GM20431 (cell line): ENCODE results near the gene PLCL2.

Source experiments
- in situ Hi-C: fragments of 300-500 bp; cut with MseI, MboI; formaldehyde crosslinking; loops from one replicate; pipeline ENCODE4 v1.15.0; 2020; ENCODE audit warnings: low sequenced_read_pairs; ENCODE audit not compliant: unreplicated experiment

PLCL2 gene

DNA sequence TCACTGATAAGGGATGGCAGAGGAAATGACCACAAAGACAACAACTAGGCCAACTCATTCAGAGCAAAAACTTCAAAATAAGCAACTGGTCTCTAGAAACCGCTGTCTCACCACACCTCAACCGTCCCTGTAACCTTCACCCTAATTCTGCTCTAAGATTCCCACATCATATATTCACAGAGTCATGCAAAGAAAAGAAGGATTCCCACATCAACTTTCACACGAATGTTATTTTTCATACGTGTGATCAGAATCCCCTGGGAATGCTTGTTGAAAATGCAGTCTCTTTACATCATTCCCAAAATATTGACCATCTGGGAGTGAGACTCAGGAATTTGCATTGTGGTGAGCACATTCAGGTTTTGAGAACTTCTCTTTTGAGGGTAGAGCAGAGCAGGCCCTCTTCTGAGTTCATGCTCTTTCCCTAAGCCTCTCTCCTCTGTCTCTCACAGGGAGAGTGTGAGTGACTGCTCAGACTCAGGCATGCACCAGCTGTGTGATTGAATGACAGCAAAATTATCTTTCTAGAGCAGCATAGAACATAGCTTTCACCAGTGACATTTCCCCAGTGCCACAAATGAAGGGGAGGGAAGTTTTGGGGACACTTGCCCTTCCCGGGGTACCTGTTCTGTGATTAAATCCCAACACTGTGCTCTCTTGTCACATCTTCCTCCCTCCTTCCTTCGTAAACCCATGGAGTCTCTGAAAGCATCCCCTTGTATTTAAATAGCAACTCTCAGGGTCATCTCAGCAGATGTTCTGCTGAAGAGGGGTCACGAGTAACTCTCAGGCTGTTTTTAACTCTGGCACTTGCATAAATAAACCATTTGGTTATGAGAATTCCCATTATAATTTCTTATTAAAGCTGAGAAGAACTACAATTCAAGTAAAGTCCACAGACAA lies 170.9 kb downstream of the PLCL2 start:
- in situ Hi-C loops: no loop called here

DNA sequence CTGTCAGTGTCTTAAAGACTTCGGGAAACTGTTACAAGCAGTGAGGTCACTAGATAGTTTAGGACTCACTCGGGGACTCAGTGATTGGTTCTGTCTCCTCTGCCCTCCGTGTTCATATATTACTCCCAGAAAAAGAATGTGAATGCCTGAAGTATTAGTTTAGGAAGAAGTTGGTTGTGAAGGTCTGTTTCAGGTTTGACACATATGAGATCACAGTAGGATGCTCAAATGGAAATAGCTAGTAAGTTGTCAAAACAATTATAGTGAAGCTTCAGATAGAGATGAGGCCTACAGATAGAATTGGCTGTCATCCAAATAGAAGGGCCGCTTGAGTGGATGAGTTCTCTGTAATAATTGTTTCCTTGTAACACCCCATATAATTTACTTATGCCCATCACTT lies 172.6 kb downstream of the PLCL2 start:
- in situ Hi-C loops: no loop called here

DNA sequence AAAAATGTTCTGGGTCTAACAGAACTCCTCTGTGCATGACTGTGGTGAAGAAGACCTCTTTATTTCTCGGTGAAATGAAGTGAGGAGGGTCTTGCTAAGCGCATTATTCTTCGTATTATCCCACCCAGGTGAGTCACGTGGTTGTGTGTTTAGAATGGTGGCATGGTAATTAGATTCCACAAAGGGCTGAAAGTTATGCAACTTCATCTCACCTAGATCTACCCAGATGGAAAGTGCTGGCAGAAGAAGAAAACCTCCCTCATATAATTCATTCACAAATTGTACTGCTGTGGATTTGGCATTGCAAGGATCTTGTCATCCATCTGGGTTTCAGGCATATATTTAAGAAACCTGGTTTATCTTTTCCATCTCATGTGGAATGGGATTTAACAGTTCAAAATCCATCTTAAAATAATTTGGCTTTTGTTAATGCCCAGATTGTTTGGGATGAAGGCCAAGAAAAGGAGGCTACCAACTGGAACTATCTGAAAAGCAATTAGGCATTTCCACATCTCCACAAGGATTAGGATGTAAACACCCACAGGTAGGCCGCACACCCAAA lies 175.3 kb downstream of the PLCL2 start:
- in situ Hi-C loops: no loop called here

DNA sequence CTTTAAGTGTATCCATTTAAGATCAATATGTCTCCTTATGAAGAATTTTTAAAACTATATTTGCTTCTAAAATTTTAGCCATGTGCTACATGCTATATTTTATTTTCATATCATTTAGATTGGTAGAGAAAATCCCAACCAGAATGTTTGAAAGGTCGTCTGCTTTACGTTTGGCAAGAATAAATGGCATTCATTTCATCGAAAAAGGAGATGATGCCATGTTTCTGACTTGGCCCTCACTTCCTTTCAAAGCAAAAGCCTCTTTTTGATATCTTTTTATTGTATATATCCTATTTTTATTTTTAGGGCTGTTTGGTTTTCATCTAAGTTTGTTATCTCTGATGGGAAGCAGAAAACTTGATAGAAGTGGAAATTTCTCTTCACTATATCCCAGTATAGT lies 176.2 kb downstream of the PLCL2 start:
- in situ Hi-C loops: no loop called here

DNA sequence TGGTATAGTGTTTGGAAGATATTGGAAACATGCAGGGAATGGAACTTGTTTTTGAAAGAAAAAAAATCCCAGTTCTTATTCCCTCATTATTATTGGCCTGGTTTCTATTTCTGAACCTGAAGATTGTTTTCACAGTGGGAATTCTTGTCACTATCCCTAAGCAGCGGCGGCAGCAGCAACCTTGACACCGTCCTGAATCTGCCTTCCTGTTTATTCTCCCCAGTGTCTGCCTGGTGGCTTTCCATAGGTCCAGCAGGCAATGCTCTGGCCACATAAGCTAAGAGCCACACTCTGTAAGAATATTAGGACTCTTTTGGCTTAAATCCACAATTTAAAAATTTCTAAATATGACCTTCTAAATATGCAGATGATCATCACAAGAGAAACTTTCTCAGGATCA lies 178.0 kb downstream of the PLCL2 start:
- in situ Hi-C loops: no loop called here

DNA sequence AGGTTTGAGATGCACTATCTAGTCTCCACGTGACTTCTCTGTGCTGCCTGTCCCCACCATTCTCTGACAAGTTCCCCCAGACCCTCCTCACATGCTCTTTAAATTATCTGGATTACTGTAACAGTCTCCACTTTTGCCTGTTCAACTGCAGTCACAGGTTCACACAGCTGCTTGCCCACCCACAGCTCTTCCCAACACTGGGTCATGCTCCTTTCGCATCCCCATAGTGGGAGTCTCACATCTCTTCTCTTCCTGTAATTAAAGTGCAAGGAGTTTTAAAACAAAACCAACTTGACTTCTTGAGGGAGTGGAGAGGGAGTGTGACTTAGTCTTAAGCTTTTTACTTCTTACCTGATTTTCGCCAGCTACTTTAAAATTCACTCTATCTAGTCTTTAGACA lies 178.8 kb downstream of the PLCL2 start:
- in situ Hi-C loops: no loop called here

DNA sequence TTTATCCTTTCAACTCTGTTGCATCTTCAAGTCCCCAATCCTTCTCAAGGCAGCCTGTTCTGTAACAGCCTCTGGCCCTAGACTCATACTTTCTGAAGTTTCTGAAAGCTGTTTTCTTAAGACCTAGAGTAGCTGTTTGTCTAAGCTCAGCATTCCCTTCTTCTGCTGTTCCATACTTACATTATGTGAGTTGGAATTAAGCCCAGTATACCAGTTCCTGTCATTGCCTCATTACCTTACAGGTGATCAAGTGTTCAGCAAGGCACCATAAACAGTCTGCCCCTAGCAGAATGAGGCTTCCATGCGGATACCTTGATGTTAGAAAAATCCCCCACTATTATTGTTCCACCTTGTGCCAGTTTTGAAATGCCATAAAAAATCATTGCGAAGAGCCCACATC lies 180.6 kb downstream of the PLCL2 start:
- in situ Hi-C loops: no loop called here

DNA sequence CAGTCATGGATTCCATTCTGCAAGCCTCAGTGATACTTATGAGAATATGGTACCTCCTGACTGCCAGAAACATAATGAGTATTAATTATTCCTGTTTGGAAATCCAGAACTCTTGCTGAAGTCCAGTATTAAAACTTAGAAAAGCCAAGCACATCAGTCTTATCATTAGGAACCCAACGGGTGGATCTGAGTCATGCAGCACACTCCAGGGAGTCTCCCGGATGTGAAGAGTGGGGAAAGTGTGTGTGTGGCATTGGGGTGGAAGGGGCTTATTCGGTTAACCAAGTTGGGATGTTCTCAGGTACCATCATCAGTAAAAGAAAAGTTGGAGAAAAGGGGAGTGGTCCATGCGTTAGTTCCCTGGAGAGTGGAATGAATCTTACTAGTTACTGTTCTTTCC lies 181.1 kb downstream of the PLCL2 start:
- in situ Hi-C loops: no loop called here

DNA sequence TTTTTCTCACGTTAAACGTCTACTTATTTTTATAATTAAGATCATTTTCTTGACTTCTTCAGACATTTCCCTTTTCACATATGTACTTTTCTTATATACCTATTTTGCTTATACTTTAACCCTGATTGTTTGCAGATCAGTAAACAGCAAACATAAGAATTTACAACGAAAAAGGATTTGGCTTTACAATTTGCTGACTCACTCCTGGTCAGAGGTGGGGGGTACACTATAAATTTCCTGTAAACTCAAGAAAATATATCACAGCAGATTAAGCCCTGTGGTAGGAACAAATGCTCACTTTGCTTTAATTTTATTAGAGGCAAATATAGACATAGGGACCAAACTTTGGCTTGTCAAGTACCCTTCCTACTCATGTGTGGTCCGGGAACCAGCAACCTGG lies 185.0 kb downstream of the PLCL2 start:
- in situ Hi-C loops: no loop called here

DNA sequence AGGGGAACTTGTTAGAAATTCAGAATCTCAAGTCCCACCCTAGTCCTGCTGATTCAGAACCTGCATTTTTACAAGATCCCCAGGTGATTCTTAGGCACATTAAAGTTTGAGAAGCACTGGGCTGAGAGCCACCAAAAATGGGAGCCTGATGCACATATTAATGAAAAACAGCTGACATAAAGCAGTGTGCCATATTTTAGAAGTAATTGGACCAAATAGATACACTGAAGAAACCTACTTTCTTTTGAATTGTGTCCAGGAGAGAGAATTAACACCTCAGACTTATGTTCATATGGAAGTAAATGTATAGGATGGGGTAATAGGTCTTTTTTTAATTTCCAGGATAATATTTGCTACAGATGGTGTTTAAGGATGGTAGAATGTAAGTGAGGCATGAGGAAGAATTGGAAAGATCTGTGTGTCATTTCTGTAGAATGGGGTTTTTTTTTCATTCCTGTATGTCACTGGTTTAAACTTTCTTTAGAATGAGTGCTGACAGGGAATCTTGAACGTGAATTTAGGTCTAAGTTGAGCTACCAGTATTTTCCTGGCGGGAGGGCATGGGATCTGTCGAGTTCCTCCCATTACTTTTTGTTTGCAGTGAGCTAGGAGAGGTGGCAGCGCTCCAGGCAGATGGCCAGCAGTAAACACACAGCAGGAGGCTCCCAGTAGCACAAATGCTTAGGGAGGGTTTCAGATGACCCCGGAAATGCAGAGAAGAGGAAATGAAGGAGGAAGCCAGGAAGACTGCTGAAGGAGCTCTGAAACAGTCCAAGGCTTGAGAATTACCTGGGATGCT lies 185.6 kb downstream of the PLCL2 start:
- in situ Hi-C loops: no loop called here

DNA sequence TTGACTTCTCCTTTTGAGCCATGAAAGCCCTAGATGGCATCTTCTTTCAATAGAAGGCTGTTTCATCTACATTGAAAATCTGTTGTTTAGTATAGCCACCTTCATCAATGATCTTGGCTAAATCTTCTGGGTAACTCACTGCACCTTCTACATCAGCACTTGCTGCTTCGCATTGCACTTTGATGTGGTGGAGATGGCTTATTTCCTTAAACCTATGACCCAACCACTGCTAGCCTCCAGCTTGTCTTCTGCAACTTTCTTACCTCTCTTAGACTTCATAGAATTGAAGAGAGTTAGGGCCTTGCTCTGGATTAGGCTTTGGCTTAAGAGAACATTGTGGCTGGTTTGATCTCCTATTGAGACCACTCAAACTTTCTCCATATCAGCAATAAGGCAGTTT lies 189.8 kb downstream of the PLCL2 start:
- in situ Hi-C loops: no loop called here

DNA sequence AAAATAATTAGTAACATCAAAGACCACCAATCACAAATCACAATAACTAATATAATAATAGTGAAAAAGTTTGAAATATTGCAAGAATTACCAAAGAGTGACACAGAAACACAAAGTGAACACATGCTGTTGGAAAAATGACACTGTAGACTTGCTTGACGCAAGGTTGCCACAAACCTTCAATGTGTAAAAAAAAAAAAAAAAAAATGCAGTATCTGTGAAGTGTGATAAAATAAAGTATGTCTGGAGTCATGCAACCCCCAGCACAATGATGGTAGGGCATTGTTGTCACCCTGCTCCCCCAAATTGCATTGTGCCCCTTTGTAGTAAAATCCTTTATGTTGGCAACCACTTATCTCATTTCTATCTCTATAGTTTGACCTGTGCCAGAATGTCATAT lies 190.6 kb downstream of the PLCL2 start:
- in situ Hi-C loops: no loop called here

DNA sequence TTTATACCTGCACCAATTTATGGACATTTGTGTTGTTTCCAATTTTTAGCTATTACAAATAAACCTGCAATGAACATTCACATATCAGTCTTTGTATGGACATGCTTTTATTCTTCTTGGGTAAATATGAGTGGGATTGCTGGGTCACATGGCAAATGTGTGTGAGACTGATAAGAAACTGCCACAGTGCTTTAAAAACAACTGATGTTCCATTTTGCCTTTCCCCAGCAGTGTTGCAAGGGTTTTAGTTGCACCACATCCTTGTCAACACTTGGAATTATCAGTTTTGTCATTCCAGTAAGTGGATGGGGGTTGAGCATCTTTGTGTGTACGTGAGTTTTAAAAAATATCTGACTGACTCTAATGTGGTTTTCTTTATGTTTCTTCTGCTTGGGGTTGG lies 191.2 kb downstream of the PLCL2 start:
- in situ Hi-C loops: no loop called here

DNA sequence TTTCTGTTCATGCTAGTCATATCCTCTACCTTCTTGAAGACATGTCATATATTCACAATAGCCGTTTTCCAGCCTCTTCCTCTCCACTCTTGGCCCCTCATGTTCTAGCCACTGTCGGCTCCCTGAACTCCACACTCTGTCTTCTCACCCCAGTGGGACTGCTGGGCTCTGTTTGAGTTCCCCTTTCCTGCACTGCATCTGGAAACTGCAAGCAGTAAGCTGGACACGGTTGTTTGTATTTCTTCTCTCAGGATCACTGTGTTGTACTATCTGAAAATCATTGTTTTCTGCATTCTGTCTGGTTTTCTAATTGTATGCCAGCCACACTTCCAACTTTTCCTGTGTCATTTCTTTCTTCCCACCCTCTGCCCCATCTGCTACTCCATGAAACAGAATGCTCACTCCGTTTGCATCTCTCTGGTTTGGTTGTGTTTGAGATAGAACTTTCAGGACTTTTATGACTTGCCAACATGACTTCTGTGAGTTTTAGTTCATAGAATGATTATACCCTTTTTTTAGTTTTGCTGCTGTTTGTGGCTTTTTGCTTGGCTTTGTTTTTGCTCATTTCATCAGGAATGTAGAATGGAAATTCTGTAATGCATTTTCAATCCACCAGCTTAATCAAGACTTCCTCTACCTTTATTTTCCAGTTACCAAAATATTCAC lies 192.3 kb downstream of the PLCL2 start:
- in situ Hi-C loops: no loop called here

DNA sequence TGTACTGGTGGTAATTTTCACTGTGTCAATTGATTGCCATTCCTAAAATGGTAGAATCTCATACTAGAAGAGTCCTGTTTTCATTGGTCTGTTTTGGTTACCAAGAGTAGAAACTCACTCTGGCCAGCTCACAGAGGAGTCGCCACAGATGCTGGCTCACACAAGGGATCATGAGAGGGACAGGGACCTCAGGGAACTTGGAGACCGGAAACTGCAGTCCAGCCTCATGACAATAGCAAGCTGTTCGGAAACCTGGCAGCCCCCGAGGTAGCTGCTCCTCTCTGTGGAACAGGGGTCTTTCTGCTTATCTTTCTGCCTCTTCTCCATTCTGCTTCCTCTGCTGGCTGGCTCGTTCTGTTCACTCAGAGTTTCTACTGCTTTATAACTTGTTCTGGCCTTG lies 192.9 kb downstream of the PLCL2 start:
- in situ Hi-C loops: no loop called here

DNA sequence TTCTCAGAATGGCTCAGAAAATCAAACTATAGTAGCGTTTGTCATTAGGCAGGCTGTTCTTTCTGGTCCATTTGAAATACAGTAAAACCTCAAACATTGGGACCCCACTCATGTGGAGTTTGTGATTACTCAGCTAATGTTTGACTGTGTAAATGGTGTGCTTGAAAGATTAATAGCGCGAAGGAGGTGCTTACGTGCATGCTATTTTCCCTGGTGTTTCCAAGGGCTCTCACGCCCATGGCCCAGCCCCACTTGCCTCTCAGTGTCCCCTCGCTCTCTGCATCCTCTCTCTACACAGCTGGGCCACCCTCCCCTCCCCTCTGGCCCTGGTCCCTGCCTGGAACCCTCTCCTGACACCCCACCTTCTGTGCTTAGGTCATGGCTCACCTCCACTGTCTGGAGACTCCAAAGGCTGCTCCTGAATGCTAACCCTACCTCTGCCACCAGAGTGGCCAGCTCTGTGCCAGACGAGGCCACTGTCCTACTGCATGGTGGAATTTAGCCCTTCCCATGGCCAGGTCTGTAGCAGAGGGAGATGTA lies 194.2 kb downstream of the PLCL2 start:
- in situ Hi-C loops: no loop called here

DNA sequence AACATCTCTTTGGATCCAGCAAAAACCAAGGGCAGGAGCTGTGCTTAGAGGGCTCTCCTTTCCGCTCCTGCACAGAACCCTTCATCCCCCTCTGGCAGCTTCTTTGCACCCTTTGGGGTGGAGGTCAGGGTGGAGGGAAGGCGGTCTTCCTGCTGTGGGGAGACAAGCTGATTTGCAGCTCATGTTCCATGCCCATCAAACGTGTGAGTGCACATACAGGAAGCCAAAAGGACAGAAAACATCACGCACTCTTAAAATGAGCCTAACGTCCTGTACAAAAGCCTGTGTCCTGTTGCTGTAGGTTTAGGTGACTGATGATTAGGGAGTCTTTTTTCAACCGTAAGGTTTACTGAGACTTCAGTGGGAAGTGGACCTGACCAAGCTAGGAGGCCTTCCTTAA lies 195.2 kb downstream of the PLCL2 start:
- in situ Hi-C loops: no loop called here

DNA sequence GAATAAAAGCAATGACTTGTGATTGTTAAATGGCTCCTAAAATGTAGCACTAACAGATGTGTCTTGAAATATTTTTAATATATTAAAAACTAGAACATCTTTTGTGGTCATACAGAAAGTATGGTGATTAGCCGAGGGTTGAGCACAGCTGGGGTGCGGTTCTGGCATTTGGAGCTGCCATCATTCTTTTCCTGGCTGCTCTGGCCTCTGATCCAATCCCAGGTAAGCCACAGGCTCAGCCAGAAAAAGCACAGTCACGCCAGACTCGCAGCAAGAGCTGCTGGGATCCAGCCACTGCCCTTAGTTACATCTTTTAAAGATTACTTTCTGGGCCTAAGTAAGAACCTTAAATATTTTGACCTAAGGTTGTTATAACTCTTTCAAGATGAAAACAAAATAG lies 196.8 kb downstream of the PLCL2 start:
- in situ Hi-C loops: no loop called here

DNA sequence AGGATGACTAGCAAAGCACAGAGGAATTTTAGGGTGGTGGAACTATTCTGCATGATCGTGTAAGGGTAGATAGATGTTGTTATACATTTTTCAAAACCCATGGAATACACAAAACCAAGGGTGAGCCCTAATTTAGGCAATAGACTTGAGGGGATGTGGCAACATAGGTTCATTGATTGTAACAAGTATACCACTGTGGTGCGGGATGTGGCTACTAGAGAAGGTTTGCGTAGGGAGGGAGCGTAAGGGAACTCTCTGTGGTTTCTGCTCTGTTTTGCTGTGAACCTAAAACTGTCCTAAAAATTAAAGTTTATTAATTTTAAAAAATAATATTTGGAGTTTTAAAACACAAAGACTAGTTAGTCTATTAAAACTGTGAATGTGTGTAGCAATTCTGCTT lies 202.8 kb downstream of the PLCL2 start:
- in situ Hi-C loops: no loop called here

DNA sequence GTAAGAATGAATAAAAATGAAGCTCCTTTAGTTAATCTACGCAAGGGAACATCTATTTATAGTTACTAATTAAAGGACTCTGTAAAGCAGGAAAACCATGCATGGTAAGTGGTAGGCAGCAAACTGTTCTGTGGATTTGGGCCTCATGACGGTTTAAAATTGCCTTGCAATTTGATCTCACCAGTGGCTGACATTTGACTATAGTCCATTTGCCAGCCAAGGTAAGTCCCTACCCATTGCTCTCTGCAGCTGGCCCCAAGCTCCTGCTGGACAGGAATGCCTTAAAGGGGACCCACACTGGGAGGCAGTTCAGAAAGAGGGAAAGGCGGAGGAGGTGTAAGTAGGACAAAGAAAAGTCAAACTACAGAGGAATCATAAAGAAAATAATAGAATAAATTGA lies 203.3 kb downstream of the PLCL2 start:
- in situ Hi-C loops: no loop called here
